HG03558 (cell line): Measurements from ENCODE around the gene DPF1.

Experiments
- ATAC-seq: cut with Tn5 transposase; IDR thresholded peaks from one replicate; pipeline ENCODE4 v1.9.1; 2021; ENCODE audit warnings: moderate number of reproducible peaks; ENCODE audit not compliant: unreplicated experiment; ENCODE audit errors: extremely low read depth

DPF1 gene

DNA sequence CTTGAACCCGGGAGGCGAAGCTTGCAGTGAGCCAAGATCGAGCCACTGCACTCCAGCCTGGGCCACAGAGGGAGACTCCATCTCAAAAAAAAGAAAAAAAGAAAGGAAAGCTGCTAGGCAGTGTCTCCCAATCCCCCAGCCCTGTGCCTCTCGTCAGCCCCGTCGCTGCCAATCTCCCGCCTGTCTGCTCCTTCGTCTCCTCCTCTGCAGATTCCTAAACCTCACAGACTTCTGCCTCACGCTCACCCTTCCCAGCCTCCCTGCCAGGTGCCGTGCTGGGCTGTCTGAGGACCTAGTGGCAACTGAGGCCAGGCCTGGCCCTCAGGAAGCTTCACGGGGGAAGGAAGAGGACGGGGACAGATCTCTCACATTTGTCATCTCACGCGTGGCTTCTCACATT lies 21.5 kb downstream of the DPF1 start:
- ATAC-seq = no peak

DNA sequence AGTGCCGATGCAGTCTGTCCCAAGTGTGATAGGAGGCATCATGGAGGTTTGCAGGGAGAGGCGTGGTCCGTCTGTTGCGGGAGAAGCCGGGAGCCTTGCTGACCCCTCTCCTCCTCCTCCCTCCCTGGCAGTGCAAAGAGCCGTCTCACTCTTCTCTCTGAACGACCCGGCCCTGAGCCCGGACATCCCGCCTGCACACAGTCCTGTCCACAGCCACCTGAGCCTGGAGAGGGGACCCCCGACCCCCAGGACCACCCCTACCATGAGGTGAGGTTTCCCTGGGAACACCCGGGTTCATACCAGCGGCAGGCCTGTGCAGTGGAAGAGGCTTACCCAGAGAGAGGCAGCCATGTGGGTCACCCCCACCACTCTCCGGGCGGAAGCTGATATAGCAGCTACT lies 22.3 kb downstream of the DPF1 start:
- ATAC-seq = no peak

DNA sequence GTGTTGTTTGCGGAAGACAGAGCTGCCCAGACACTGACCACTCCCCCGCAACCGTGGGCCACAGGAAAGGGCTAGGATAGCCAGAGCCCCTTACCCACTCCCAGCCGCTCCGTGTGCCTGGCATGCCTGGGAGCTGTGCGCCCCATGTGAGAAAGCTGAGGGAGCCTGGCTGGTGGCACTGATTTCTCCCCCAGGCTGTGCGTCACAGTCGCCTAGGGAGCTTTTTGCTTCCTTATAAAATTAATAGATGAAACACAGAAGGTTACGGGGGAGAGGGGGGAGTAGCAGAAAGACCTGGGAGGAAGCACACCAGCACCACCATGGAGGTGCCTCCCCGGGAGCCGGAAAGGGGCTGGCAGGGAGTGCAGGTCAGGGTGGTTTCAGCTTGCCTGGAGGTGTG lies 24.7 kb downstream of the DPF1 start:
- ATAC-seq = no peak

DNA sequence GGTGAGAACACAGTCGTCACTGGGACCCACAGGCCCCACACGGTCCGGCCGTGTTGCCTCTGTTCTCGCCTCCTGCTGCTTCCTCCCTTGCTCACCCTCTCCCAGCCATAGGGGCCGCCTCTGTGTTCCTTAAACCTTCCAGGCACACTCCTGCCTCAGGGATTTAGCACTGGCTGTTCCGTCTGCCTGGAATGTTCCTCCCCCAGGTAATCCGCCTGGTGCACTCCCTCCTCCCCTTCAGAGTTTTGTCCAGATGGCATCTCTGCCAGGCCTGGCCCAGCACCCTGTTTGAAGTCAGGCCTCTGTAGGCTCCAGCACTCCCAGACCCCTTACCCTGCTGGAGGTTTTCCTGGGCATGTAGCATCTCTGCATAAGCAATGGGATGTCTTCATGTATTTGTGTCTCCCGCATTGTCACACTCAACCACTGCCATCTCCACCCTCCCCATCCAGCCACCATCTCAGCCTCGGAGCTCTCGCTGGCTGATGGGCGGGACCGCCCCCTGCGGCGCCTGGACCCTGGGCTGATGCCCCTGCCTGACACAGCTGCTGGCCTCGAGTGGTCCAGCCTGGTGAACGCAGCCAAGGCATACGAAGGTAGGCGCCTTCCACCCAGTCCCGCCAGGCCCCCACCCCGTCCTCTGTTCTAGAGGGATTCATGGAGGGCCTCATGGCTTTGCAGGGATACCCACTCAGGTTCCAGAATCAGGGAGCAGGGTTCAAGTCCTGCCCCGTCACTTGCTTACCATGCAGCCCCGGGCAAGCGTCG lies 25.9 kb downstream of the DPF1 start:
- no peak for ATAC-seq

DNA sequence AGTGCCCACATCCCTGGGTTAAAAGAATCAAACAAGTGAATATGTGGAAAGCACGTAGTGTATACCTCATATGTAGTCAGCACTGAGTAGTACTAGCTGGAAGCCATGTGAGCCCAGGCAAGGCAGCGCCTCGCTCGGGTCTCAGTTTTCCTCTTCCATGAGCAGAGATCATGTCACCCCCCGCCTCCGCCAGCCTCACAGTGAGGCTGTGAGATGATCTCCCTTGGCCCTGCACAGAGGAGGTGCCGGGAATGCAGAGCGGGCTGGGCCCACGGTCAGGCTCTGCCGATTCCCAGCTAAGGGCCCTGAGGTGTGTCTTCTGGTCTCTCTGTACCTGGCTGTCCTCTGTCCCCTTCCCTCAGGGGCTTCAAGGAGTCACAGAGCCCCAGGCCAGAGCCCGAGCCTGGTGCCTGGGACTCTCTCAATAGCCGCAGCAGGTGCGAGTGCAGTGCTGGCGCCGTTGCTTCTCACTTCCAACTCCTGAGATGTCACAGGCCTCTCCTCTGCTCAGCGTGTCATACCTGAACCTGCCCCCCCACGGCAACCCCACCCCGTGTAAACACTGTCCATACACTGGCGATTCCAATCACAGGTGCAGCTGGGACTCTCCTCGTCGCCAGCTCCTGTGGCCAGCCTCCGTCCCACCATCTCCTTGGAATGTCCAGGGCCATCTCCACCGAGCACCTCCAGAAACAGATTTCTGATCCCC lies 26.9 kb downstream of the DPF1 start:
- ATAC-seq = no peak

DNA sequence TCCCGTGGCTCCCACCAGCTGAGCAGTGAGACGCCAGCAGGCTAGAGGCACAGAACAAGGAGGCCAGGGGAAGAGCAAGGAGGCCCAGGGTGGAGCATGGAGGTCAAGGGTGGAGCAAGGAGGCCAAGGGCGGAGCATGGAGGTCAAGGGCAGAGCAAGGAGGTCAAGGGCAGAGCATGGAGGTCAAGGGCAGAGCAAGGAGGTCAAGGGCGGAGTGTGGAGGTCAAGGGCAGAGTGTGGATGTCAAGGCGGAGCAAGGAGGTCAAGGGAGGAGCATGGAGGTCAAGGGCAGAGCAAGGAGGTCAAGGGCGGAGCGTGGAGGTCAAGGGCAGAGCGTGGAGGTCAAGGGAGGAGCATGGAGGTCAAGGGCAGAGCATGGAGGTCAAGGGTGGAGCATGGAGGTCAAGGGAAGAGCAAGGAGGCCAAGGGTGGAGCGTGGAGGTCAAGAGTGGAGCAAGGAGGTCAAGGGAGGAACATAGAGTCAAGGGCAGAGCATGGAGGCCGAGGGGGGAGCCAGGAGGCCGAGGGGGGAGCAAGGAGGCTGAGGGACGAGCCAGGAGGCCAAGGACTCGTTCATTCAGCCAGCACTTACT lies 27.7 kb downstream of the DPF1 start:
- ATAC-seq = no peak

DNA sequence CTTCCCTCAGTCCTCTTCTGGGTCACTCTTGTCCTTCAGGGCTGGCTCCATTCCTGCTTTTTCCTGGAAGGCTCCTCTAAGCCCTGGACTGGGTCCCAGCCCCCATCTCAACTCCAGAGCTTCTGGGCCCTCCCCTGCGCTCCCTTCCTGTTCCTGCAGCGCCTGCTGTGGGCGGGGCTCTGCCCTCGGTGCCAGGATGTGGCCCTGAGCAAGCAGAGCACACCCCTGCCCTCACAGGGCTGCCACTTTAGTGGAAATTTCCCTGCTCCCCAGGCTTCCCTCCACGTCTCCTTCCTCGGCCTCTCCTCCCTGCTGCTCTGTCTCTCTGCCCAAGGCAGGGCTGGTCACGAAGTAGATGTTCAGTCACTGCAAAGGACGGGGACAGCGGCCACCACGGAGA lies 28.8 kb downstream of the DPF1 start:
- ATAC-seq = no peak

DNA sequence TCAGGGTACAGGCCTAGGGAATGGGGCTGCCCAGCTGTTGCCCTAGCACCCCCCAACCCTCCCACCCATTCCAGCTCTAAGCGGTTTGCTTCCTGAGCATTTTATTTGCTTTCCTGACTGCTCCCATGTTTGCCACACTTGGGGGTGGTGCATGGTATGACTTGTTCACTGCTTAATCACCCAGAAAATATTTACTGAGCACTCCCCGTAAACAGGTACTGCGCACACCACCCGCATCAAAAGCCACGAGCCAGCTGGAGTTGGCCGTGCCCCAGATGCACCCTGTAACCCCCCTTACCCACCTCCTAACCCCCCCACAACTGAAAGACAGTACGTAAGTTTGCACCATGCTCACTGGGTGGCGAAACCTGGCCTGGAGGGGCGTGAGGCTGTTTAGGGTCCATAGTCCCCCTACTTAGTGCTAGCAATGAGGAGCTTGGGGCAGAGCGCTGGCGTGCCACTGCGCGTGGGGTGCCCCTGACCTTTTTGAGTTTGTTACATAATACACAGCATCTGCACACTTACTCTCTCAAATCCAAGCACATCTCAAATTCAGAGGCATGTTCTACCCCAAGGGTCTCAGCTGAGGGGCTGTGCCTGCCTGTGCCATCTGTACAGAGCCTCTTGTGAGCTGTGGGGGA lies 29.8 kb downstream of the DPF1 start:
- ATAC-seq = no peak

DNA sequence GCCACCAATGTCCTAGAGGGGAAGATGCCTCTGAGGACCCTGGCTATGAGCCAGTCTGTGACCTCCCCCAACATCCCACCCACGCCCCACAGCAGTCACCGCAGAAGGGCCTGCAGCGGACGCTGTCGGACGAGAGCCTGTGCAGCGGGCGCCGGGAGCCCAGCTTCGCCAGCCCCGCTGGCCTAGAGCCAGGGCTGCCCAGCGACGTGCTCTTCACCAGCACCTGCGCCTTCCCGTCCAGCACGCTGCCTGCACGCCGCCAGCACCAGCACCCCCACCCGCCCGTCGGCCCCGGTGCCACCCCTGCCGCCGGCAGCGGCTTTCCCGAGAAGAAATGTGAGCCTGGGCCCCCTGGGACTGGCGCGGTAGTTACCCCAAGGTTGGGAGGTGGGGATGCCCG lies 30.6 kb downstream of the DPF1 start:
- no peak for ATAC-seq

DNA sequence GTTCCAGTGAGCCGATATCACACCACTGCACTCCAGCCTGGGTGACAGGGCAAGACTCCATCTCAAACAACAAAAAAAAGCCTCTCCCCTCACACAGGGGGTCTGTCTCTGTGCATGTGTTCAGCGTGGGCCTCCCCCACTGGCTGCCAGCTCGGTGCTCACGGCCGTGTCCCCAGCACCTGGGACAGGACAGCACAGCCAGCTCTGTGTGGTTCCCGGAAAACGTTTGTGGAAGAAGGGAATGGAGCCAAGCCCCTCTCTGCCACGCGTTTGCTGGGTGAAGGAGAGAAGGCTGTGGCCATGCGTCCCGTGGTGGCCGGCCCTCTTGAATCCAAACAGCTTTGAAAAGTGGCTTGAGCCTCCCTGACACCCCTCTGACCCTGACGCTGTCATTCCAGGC lies 32.3 kb downstream of the DPF1 start:
- no peak for ATAC-seq

DNA sequence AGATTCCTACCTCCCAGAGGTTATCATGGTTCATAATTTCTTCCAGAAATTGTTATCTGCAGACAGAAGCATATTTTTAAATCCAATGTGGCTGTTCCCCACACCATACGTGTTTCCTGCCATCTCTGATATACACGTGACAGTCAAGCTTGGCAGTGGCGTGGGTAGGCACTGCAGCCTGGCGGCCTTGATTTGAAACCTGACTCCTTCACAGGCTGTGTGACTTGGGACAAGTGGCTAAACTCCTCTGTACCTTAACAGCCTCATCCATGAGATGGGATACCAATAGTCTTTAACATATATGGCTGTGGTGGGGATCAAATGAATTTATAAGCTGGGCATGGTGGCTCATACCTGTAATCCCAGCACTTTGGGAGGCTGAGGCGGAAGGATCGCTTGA lies 33.2 kb downstream of the DPF1 start:
- ATAC-seq = no peak

DNA sequence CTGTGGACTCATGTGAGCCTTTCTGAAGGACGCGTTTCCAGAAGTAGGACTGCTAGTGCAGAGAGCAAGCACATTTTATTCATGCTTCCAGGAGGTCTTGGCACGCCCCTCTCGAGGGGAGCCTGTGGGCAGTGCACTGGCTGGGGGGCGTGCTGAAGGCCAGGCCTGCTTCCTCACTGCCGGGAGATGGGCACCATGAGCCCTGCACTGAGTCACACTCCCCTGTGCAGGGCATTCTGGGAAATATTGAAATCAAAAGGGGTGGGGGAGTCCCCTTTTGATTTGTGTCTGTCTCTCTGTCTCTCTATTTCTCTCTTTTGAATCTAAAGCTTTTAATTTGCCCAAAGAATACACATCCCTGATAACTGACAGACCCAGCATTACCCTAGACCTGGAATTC lies 34.0 kb downstream of the DPF1 start:
- ATAC-seq = no peak

DNA sequence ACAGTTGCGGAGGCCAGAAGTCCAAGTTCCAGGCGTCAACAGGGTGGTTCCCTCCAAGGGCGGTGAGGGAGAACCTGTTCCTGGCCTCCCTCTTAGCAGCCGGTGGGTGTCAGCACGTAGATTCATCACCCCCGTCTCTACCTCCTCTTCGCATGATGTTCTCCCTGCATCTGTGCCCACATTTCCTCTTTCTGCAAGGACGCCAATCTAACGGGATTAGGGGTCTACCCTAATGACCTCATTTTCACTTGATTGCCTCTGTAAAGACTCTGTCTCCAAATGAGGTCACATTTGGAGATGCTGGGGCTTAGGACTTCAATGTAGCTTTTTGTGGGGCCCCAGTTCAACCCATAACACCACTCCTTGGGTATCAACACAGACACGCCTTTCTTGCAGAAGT lies 38.5 kb downstream of the DPF1 start:
- ATAC-seq = no peak

DNA sequence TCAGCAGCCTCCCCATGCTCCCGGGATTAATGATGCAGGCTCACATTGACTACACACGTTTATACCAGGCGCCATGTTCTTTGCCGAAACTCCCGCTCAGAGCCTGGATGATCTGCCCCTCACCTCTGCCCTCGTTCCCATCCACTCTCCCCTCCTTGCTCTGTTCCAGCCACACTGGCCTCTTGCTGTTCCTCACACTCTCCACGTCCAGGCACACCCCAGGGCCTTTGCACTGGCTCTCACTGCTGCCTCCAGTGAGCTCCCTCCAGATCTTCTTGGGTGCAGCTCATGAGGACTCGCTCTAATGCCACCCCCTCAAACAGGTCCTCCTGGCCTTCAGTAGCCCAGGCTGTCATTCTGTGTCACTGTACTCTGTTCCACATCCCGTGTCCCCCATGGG lies 39.2 kb downstream of the DPF1 start:
- ATAC-seq = no peak

DNA sequence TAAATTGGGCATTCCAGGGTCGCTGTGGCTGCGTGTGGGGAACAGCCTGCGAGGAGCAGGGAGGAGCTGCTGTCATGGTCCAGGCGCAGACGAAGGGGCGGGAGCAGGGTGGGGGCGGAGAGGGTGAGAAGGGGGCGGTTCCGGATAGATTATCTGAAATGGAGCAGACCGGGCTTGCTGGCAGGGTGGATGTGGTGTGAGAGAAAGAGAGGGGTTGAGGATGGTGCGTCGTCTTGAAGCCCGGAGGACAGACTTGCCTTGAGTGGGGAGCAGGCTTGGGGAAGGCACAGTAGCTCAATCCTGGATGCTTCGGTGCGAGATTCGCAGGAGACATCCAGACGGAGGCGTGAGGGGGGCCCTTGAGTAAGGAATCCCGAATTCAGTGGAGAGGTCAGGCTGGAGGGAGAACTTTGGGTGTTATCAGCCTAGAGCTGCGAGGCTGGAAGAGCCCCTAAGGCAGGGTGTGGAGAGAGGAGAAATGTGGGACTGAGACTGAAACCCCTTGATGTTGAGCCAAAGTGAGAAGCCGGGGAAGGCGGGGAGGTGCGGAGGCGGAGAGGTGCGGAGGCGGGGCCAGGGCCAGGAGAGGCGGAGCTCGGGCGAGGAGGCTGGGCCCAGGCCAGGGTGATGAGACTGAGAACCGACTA lies 40.6 kb downstream of the DPF1 start:
- no peak for ATAC-seq

DNA sequence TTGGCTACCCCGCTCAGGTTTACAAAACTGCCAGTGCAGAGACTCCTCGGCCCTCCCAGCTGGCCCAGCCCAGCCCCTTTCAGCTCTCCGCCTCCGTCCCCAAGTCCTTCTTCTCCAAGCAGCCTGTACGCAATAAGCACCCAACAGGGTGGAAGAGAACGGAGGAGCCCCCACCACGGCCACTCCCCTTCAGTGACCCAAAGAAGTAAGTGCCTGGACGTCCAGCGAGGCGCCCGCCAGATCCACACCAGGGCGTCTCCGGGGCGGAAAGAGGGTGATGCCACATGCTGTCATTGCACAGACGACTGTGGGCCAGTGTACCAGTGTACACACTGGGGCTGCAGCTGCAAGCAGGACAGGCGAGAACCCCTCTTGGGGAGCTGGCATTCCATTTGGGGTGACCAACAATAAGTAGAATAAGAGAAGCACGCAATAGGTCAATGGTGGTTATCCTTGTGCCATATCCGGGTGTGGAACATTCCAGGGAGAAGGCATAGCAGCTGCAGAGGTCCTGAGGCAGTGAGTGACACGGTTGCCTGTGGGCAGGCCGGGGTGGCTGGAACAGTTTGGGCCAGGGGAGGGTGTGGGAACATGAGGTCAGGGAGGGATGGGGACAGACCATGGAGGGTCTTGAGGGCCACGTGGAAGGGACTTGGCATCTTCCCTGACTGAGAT lies 41.3 kb downstream of the DPF1 start:
- no peak for ATAC-seq

DNA sequence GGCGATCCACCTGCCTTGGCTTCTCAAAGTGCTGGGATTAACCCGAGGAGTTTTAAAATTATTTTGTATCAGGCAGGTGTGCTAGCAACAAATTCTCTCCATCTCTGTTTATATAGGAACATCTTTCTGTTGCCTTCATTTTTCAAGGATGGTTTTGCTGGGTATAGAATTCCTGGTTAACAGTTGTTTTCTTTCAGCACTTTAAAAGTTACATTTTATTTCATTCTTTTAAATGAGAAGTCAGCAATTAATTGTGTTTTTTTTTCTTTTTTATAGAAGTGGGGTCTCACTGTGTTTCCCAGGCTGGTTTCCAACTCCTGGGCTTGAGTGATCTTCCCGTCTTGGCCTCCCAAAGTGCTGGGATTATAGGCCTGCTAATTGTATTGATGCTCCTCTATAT lies 44.0 kb downstream of the DPF1 start:
- ATAC-seq = no peak

DNA sequence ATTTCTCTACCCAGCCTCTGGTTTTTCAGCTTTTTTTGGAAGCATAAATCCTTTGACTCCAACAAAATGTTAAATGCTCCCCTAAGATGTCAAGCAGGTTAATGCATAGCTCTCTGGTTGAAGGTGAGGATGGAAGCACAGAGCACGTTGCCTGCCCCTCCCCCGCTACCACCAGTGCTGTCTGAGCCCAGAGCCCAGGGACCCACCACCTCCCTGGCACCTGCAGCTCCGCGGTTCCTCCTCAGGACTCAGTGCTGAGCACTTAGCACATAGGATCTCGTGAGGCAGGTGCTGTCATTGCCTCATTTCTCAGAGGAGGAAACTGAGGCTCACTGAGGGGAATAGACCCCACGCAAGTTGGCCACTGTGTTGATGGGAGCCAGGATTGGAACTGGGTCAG lies 48.6 kb downstream of the DPF1 start:
- no peak for ATAC-seq

DNA sequence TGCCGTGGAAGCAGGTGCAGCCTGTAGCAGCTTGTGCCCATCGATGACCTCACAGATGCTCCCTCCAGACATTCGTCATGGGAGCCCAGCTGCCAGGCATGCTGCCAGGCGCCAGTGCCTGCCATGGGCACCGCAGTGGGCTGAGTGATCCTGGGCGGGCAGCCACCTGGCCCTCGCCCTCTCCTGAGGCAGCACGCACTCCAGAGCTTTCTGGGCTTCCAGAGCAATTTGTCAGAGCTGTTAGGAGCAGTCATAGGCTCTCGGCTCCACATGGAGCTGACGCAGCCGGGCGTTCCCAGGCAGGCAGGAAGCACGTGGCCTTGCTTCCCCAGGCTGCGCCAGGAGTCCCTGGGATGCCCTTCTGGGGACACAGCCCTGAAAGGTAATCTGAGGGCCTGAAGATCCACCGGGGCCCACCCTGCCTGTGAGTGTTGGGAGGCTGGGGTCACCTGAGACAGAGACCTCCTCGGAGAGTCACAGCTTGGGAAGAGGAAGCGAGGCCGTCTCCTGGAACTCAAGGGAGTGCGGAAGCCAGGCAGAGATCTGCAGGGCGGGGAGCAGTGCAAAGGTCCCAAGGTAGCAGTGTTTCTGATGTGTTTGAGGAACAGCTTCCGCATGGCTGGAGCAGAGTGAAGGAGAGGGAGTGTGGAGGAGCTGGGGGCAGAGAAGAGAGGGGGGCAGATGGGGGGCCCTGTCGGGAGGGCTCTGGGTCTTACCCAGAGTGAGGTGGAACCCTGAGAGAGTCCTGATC lies 50.6 kb downstream of the DPF1 start:
- ATAC-seq = no peak

DNA sequence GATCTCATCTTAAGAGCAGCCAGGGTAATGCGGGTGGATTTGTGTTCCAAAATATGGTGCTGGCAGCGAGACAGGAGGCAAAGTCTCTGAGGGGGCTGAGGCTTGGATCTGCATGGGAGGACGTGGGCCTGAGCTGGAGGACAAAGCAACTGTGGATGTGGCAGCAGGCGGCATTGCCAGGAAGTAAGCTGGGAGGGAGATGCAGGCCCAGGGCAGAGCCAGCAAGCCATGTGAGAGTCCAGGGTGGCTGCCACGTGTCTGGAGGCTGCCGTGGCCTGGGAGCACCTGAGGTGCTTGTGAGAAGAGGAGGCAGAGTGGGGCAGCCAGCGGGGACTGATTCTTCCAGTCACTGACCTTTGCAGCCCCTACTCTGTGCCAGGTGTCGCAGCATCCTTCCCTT lies 52.0 kb downstream of the DPF1 start:
- no peak for ATAC-seq
